AG09309 (cell line): Measurements from ENCODE around the gene SSTR1.
A peak's percentile ranks its signal among the peaks of the same experiment; 100 is the strongest.

Experiments
- DNase-seq: peaks from one replicate; pipeline ENCODE4 v3.0.0-alpha.2; 2010; ENCODE audit warnings: low read depth
- H3K4me3 ChIP-seq: 2 replicates; pipeline ENCODE4 v1.5.1; 2011; ENCODE audit warnings: mild to moderate bottlenecking, low read depth, low read length, moderate library complexity; ENCODE audit not compliant: control insufficient read depth
- CTCF ChIP-seq: IDR thresholded peaks from 2 replicates; pipeline ENCODE4 v1.5.1; 2011; ENCODE audit warnings: mild to moderate bottlenecking, low read depth, low read length, inconsistent platforms; ENCODE audit not compliant: insufficient read depth, control insufficient read depth; ENCODE audit errors: missing control alignments

Gene SSTR1

GRCh38 chr14:38233218-38233617, 25.5 kb downstream of the SSTR1 start:
- no peak for DNase-seq
- no peak overlapping the region for H3K4me3 ChIP-seq
- no peak for TF ChIP-seq CTCF

- no peak for DNase-seq
- H3K4me3 ChIP-seq, result no peak overlapping the region
- TF ChIP-seq CTCF, result no peak
Measured at GRCh38 chr14:38238332-38238731, 30.6 kb downstream of the SSTR1 start.

GRCh38 chr14:38238878-38239277, 31.2 kb downstream of the SSTR1 start:
- no peak for DNase-seq
- TF ChIP-seq CTCF, result no peak
- no peak overlapping the region for H3K4me3 ChIP-seq

- peak; percentile 63 for DNase-seq
- no peak overlapping the region for H3K4me3 ChIP-seq
- no peak for TF ChIP-seq CTCF
Measured at GRCh38 chr14:38243696-38244240, 36.1 kb downstream of the SSTR1 start.

- no peak for TF ChIP-seq CTCF
Measured at GRCh38 chr14:38248321-38249028, 40.8 kb downstream of the SSTR1 start.

GRCh38 chr14:38250331-38250730, 42.6 kb downstream of the SSTR1 start:
- no peak for DNase-seq

More at GRCh38 chr14:38248321-38249028, 40.8 kb downstream of the SSTR1 start:
- DNase-seq, result no peak
- H3K4me3 ChIP-seq, result no peak overlapping the region

More at GRCh38 chr14:38250331-38250730, 42.6 kb downstream of the SSTR1 start:
- H3K4me3 ChIP-seq, result no peak overlapping the region
- TF ChIP-seq CTCF, result no peak
